HG02870 (cell line): ENCODE results near the gene CYFIP1.
"Not testable (repeated sequence)": the region's sequence is repeated elsewhere in the genome, so short reads cannot be mapped to it uniquely, and the experiment has no call there.

ENCODE experiments used
- ATAC-seq: cut with Tn5 transposase; IDR thresholded peaks from one replicate; pipeline ENCODE4 v1.9.1; 2021; ENCODE audit warnings: mild to moderate bottlenecking, moderate library complexity; ENCODE audit not compliant: unreplicated experiment

The CYFIP1 gene

GRCh38 chr15:22980189-22981050 is at the start of gene CYFIP1:
Gene CYFIP1 (minus strand): TSS chr15:22980368. CDS start chr15:22947285, 33,083 bp downstream.
- peak; percentile 69 for ATAC-seq

GRCh38 chr15:23026218-23026617 is 46.0 kb upstream of the CYFIP1 start:
- ATAC-seq, result no peak

DNA sequence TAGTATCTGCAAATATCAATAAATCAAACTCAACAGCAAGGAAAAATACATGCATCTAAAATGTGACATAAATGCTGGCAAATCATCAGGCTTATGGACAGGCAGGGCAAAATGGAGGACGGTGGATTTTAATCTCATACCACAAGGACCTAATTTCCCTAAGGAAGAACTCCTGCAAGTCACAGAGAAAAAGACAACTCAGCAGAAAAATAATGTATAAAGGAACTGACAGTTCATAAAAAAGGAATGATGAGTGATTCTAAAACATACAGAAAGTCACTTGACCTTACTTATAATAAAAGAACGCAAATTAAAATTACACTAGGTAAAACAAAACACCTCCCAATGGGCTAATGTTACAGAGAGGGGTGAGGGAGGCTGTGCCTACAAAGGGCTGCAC is 42.0 kb upstream of the CYFIP1 start:
- no peak for ATAC-seq

- ATAC-seq, result no peak
Observed at GRCh38 chr15:23014394-23015000, 34.3 kb upstream of the CYFIP1 start.

- ATAC-seq, result no peak
Observed at GRCh38 chr15:23013681-23014080, 33.5 kb upstream of the CYFIP1 start.

GRCh38 chr15:23012616-23013015 is 32.4 kb upstream of the CYFIP1 start:
- ATAC-seq, result not testable (repeated sequence)

- no peak for ATAC-seq
Observed at GRCh38 chr15:23003736-23004135, 23.6 kb upstream of the CYFIP1 start.

GRCh38 chr15:23002920-23003319 is 22.8 kb upstream of the CYFIP1 start:
- ATAC-seq, result no peak

- ATAC-seq, result no peak
Observed at GRCh38 chr15:22995795-22996194, 15.6 kb upstream of the CYFIP1 start.

DNA sequence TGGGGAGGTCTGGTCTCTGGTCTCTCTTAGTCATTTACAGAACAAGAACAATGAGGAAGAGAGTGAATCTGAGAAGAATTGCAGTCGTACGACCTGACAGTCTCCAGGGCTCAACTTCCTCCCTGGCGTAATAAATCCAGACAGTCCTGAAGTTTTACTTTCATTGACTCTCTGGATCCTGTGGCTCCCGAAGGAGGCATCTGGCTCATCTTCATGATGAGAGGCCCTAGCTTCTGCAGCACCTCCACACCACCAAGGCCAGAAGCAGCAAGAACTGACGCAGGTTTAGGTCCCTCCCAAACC is 11.8 kb upstream of the CYFIP1 start:
- ATAC-seq, result no peak

DNA sequence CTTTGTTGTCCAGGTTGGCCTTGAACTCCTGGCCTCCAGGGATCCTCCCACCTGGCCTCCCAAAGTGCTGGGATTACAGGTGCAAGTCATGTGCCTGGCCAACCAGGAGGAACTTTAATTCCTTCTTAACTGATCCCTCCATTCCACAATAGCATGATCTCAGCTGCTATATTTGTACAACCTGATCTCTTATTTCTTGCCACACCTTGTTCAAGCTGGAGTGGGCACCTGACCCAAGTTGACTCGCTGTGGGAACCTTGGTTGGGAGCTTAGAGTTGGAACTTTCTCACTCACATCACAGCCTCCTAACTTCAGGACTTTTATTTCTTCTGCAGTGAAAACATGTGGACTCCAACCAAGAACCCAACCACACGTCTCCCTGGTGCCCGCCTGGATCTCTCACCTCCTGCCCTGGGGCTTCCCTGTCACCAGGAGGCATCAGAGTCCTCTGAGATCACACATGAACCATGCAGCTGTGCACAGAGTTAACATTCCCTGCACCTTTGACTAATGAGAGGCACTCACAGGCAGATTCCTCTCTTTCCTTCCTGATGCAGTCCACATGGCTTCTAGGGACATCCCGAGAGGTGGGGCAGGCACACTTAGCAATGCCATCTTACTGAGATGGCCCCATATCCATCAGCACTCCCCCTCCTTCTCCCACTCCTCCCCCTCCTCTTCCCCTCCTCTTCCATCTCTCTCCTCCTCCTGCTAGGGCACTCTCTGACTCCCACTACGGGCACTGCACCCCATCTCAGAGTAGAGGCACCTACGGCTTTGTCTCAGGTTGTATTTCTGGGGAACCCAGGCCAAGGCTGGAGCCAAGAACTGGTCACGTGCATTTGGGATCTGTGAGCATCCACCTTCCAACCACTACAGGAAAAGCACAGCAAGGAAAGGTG is 9.7 kb upstream of the CYFIP1 start:
- no peak for ATAC-seq

- ATAC-seq, result no peak
Observed at GRCh38 chr15:22988811-22989210, 8.6 kb upstream of the CYFIP1 start.

DNA sequence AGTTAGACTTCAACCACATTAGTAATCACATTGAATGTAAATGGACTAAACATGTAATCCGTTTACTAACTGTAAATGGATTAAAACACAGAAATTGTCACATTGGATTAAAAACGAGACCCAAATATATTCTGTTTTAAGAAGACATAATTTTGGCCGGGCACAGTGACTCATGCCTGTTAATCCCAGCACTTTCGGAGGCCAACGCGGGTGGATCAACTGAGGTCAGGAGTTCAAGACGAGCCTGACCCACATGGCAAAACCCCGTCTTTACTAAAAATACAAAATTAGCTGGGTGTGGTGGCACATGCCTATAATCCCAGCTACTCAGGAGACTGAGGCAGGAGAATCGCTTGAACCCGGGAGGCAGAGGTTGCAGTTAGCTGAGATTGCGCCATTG is 1.8 kb upstream of the CYFIP1 start:
- not testable (repeated sequence) for ATAC-seq

DNA sequence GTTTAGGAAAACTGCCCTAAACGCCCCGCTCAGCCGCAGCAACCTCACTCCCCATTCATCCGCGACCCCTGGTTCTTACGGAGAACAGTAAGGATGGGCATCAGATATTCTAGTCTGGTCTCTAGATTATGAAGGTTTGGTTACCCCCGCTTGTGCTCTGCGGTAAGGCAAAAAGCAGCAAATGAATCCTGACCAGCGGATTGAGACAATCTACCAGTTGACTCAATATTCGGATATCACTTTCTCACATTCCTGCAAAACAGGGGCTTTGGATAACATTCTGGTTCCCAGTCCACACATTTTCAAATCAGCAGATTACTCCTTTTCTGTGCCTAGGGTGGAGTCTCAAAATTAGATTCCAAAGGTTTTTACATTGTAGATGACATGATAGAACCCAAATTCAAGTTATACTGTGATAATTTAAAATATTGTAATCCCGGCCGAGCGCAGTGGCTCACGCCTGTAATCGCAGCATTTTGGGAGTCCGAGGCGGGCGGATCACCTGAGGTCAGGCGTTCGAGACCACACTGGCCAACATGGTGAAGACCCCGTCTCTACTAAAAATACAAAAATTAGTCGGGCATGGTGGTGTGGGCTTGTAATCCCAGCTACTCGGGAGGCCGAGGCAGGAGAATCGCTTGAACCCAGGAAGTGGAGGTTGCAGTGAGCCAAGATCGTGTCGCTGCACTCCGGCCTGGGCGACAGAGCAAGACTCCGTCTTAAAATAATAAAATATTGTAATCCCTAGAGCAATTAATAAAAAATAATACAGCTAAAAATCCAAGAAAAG is 1.1 kb upstream of the CYFIP1 start:
- ATAC-seq, result no peak

GRCh38 chr15:22979238-22980188 is 655 bp downstream of the CYFIP1 start:
- ATAC-seq, result peak; percentile 48

DNA sequence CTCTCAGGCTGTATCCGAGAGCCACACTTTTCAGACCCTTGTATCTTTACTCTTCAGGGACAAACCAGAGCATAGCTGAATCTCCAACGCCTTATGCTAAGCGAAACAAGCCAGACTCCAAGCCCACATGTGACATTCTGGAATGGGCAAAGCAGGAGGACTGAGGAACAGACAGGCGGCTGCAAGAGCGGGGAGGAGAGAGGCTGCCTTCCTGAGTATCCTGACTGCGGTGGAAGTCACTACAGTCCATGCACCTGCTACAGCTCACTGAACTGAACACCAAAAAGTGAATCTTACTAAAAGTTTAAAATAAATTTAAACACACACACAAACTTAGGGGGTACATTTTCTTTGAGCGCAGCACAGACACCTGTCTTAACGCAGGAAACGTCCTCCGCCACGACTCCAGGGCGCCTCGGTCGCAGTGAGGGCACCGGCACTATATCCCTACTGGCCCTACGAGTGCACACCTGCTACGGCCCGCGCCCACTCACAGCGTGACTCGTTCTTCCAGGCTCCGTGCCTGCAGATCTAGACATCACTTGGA is 1.4 kb downstream of the CYFIP1 start:
- peak; percentile 27 for ATAC-seq

DNA sequence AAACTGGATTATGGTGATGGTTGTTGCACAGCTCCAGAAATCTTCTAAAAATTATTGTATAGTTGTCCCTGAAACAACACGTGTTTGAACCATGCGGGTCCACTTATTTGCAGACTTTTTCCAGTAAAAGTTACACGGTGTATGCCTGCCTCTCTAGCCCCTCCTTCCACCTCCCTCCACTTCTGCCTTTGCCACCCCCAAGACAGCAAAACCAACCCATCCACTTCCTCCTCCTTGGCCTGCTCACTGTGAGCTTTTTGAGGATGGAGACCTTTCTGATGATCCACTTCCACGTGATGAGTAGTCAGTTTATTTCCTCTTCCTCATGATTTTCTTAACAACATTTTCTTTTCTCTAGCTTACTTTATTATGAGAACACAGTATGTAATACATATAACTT is 5.4 kb downstream of the CYFIP1 start:
- ATAC-seq, result no peak

DNA sequence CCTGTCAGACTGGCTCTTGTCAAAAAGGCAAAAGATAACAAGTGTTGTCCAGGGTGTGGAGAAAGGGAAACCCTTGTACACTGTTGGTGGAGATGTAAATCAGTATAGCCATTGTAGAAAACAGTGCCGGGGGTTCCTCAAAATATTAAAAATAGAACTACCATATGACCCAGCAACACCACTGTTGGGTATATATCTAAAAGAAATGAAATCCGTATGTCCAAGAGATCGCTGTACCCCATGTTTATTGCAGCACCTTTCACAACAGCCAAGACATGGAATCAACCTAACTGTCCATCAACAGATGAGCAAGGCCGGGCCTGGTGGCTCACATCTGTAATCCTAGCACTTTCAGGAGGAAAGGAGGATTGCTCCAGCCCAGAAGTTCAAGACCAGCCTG is 6.2 kb downstream of the CYFIP1 start:
- ATAC-seq, result no peak

- ATAC-seq, result peak; percentile 82
Observed at GRCh38 chr15:22973286-22973685, 6.9 kb downstream of the CYFIP1 start.
